GM19239 (cell line): ENCODE measurements around the gene CDC16.
"Not testable (repeated sequence)": the region's sequence is repeated elsewhere in the genome, so short reads cannot be mapped to it uniquely, and the experiment has no call there.

ENCODE experiments used
- DNase-seq: peaks from one replicate; pipeline ENCODE4 v3.0.0; 2011; ENCODE audit warnings: low spot score; ENCODE audit not compliant: insufficient read length
- FAIRE-seq: peaks from 2 replicates; lab custom pipeline; 2011; peaks lifted over from hg19 to GRCh38; lab: Jason Lieb, UNC

CDC16 gene, protein sequence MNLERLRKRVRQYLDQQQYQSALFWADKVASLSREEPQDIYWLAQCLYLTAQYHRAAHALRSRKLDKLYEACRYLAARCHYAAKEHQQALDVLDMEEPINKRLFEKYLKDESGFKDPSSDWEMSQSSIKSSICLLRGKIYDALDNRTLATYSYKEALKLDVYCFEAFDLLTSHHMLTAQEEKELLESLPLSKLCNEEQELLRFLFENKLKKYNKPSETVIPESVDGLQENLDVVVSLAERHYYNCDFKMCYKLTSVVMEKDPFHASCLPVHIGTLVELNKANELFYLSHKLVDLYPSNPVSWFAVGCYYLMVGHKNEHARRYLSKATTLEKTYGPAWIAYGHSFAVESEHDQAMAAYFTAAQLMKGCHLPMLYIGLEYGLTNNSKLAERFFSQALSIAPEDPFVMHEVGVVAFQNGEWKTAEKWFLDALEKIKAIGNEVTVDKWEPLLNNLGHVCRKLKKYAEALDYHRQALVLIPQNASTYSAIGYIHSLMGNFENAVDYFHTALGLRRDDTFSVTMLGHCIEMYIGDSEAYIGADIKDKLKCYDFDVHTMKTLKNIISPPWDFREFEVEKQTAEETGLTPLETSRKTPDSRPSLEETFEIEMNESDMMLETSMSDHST

DNA sequence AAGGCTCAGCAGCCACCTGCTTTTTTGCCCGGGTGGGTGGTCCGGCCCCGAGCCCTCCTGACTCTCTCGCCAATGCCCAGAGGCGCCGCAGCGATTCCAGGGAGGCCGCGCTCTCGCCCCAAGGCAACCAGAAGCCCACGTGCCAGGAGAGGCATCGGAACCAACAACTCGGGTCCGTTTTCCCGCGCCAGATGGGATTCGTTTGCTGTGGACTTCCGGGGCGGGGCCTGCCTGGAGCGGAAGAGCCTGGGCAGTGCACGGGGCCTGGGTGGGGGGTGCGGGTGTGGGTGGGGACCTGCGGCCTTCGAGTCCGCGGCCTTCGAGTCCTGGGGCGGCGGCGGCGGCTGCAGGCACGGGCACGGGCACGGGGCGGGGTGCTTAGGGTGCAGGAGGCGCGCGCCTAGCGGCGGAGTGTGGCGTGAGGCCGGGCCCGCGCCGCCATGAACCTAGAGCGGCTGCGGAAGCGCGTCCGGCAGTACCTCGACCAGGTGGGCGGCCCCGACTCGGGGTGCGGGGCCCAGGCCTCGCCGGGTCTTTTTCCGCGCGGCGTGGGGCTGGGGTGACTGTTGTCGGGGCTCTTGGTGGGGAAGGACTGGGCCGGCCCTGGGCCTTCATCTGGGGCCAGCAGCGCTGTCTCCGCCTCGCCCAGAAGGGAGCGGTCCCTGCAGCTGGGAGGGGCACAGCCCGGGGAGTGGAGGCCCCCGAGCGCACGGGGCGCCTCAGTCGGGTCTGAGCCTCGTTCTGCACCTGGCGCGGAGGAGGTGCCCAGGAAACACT lies at the start of gene CDC16:
Gene CDC16 (plus strand): TSS at position 253 of the 777 bp plus-strand sequence. CDS start 188 bp downstream, at position 441.
- FAIRE-seq (peak; percentile 62), DNase-seq (peak; percentile 86)

DNA sequence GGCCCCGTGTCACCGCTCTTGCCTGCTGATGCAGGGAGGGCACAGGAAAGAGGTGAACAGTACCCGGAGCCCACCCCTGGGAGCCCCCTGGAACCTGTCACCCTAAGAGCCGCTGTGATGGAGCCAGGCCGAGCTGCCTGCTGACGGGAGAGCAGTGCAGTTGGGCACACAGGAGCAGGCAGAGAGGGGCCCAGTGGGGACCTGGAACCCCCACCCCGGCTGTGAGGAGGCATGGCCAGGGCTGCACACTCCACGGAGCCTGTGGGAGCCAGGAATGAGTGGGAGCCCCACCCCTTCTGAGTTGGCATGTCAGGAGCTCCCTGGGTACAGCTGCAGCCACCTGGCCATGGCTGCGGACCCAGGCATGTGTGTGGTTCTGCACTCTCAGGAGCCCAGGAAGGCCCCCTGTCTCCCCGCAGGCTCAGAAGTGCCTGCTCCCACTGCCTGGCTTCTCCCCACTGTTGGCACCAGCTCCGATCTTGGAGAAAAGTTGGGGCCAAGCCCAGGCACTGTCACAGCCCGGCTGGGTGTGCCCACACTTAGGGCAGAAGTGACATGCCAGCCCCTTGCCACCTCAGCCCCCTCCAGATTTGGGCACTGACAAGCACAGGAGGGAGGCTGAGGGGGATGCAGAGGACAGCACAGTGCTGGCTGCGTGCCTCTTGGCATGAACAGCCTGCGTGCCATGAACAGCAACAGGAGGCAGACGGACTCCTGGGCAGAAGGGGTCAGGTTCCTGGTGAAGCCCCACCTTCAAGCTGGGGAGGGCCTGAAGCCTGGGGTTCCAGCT lies 49.3 kb upstream of the CDC16 start:
- no peak for FAIRE-seq
- DNase-seq = no peak

DNA sequence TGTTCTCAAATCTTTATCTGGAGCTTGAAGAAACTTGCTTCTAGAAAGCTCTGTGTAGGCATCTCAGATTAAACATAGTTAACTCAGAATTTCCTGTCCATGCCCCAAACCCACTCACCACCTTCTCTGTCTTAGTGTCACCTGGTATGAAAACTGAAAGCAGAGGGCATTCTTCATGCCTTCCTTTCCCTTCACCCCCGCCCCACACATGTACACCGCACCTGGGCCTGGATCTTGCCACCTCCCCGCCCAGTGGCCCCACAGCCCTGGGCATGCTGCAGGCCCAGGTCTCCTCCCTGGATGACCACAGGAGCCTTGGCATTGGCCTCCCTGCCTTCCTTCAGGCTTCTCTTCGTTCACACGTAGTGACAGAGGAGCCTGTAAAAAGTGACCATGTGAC lies 39.8 kb upstream of the CDC16 start:
- no peak for FAIRE-seq
- no peak for DNase-seq

DNA sequence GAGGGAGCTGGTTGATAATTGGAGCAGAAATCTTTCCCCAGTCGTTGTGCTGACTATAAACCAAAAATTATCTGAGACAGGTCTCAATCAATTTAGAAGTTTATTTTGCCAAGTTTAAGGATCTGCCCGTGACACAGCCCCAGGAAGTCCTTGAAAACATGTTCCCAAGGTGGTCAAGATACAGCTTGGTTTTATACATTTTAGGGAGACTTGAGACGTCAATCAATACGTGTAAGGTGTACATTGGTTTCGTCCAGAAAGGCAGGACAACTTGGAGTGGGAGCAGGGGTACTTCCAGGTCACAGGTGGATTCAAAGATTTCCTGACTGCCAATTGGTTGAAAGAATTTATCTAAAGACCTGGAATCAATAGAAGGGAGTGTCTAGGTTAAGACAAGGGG lies 38.1 kb upstream of the CDC16 start:
- no peak for FAIRE-seq

DNA sequence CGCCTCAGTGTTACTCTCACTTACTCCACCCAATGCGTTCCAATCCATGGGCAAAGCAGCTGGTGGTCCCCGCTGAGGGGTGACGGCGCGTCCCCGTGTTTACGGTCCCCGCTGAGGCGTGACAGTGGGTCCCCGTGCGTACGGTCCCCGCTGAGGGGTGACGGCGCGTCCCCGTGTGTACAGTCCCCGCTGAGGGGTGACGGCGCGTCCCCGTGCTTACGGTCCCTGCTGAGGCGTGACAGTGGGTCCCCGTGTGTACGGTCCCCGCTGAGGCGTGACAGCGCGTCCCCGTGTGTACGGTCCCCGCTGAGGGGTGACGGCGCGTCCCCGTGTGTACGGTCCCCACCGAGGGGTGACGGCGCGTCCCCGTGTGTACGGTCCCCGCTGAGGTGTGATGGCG lies 36.1 kb upstream of the CDC16 start:
- DNase-seq (no peak), FAIRE-seq (no peak)

More for the DNA sequence above, 38.1 kb upstream of the CDC16 start:
- DNase-seq = no peak

DNA sequence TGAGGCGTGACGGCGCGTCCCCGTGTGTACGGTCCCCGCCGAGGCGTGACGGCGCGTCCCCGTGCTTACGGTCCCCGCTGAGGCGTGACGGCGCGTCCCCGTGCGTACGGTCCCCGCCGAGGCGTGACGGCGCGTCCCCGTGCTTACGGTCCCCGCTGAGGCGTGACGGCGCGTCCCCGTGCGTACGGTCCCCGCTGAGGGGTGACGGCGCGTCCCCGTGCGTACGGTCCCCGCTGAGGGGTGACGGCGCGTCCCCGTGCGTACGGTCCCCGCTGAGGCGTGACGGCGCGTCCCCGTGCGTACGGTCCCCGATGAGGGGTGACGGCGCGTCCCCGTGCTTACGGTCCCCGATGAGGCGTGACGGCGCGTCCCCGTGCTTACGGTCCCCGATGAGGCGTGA lies 35.2 kb upstream of the CDC16 start:
- not testable (repeated sequence) for DNase-seq, FAIRE-seq

DNA sequence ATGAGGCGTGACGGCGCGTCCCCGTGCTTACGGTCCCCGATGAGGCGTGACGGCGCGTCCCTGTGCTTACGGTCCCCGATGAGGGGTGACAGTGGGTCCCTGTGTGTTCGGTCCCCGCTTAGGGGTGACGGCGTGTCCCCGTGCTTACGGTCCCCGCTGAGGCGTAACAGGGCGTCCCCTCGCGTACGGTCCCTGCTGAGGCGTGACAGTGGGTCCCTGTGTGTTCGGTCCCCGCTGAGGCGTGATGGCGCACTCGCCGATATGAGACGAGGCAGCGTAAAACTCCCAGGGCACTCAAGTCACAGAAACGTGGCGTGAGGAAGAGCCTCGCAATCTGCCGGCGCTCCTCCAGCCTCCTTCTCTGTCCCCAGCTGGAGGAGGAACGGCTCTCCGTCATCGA lies 34.7 kb upstream of the CDC16 start:
- no peak for FAIRE-seq

DNA sequence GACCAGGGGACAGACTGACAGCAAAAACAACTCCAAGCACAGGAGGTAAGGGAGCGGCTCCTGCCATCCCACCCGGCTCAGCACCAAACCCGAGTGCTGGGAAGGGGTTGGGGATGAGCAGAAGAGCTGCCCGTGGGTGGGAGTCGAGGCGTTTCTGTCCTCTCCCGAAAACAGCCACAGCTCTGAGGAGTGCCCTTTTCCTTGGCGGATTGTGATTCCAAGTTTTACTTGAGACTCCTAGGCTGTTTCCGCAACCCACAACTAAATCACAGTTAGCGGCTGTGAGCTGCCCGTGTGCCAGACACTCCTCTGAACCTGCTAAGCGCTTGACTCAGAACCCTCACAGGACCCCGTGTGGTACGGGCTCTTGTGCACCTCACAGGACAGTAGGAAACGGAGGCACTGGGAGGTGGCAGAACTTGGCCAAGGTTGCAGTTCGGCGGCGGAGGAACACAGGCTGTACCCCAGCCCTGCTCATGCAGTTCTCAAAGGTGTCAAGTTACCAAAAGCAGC lies 34.2 kb upstream of the CDC16 start:
- FAIRE-seq = no peak
- no peak for DNase-seq

More for the DNA sequence above, 34.7 kb upstream of the CDC16 start:
- no peak for DNase-seq

DNA sequence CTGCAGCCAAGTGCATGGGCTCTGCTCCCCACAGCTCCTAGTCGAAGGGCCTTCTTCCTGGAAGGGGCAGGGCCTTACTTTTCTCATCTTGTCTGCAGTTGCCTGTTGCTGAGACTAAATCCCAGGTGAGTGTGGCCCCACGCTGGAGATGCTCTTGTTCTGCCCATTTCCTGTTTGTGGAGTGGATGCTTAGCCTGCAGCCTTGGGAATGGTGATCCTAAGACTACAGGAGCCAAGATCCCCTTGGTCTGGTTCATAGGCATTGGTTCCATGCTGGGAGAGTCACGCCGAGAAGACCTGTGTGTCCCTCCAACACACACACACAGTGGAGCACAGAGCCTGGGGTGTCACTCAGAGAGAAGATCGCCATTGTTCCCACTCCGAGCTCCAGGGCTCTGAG lies 32.1 kb upstream of the CDC16 start:
- FAIRE-seq (no peak), DNase-seq (no peak)

DNA sequence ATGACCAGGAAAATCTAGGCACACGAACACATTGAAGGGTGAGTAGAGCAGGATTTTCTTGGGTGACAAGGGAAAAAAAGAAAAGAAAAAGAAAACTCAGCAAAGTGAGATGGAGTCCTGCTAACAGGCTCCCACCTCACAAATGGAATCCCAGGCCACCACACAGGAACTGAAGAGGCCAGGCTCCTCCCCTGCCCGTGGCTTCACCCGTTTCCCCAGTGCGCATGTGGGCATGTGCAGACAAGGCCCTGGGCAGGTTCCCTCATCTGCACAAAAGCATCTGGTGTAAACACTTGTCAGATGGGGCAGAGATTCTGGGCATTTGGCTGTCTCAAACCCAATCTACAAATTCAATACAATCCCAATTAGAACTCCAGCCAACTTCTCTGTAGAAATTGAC lies 31.2 kb upstream of the CDC16 start:
- no peak for FAIRE-seq
- DNase-seq = no peak

DNA sequence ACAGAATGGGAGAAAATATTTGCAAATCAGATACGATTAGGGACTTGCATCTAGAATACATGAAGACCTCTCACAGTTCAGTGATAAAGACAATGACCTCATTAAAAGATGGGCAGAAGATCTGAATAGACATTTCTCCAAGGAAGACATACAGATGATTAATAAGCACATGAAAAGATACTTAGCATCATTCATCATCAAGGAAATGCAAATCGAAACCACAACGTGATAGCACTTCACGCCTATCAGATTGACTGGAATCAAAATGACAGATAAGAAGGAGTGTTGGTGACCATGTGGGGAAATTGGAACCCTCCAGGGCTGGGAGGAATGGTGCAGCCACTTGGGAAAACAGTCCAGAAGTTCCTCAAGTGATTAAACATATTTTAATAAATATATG lies 29.8 kb upstream of the CDC16 start:
- DNase-seq (no peak), FAIRE-seq (no peak)

DNA sequence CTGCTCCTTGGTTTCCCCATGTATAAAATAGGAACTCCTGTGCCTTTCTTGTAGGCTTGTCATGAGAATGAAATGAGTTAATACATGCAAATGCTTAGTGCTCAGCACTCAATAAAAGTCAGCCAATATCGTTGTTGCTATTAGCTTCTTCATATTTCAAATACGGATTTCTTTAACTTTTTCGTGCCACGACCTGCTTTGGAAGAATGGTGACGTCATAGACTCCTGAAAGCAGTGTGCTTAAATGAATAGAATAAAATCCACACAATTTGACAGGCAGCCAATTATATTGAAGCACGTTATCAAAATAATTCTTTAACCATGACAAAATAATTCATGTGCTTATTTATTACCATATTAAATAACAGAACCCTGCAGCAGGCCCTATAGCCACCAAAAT lies 26.6 kb upstream of the CDC16 start:
- DNase-seq = no peak
- FAIRE-seq = no peak

DNA sequence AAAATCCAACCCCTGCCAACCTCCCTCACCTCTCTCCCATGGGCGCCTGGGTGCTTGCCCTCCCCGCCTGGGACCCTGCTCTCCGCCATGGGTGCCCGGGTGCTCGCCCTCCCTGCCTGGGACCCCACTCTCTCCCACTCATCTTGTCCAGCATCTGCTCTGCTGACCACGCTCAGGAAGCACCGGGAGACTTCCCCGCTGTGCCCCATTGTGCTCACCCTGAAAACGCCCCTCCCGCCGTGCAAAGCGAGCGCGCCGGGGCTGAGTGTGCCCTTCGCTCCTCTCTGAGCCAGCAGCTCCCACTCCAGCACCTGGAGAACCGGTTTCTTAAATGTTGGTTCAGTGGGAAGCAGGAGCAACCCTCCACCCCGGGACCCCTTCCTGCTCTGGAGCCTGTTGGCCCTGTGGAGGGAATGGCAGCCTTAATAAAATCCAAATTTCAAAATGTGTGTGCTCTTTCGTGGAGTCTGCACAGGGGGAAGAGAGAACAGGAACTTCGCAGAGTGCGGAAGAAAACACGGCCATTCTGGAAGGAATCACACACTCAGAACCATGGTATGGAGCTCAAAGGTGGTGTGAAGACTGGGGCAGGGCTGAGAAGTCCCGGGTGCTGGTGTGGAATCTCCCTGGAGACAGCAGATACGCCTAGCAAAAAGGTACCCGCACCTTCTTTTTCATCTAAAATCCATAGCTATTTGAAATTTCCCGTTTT lies 23.1 kb upstream of the CDC16 start:
- DNase-seq = no peak
- FAIRE-seq = no peak

DNA sequence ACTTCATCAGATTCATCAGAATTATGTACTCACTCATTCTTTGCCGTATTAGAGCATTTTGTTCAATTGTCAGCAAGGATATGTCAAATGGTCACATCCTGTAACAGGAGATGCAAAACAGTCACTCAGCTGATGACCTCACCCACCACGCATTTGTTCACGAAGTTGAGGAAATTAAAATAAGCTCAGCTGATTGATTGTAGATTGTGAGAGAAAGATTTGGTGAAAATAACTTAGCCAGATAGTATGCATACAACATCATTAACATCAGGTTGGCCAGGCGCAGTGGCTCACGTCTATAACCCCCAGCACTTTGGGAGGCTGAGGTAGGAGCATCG lies 22.6 kb upstream of the CDC16 start:
- DNase-seq (no peak), FAIRE-seq (no peak)

DNA sequence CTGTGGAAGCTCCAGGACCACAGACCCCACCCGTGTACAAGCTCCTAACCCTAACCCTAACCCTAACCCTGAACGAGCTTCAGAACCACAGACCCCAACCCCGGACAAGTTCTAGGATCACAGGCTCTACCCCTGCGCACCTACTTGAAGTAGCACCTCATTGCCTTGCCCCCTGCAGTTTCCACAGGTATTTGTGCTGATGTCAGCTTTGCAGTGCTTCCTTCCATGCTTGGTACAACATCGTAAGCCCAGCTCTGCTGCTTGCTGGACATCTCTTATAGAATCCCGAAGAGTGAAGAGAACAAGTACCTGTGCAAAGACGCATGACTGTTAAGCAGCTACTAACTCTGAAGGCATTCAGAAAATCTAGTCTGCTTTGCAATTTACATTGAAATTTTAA lies 20.7 kb upstream of the CDC16 start:
- no peak for FAIRE-seq
- DNase-seq = no peak

DNA sequence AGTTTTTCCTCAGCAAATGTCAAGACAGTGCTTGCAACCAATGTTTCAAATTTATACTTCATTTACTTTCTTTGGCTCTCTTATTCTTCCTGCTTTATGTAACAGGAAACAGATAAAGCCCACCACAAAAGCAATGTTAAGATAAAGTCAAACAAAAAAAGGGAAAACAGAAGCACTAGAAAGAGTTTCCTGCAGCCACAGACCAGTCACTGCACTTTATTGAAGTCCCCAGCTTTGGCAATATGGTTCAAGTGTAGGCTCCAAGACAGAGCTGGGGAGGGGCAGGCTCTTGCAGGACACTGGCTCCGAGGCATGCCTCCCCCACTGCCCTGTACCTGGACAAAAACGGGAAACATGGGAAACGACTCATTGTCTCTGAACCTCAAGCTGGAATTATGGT lies 15.3 kb upstream of the CDC16 start:
- FAIRE-seq (no peak), DNase-seq (no peak)

DNA sequence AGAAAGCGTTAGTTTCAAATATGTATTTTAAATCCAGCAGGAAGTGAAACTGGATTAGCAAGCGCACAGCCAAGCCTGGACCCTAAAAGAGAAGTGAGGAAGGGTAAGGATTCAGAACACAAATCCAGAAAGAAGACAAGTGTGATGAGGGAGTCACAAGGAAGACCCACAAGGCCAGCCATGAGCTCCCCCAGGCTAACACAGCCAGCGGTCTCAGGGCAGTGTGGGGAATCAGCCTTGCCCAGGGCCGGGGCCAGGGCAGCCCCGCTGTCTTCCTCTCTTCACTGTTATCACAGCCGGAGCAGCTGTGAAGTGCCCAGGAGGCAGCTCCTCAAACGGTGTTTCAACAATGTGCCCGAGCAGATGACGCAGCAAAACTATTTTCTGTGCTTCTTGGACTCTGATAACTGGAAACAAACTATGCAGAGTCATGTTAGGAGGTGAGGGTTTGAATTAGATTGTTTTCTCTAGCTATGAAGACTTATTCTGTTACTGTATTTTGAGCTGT lies 12.2 kb upstream of the CDC16 start:
- FAIRE-seq (no peak), DNase-seq (no peak)

DNA sequence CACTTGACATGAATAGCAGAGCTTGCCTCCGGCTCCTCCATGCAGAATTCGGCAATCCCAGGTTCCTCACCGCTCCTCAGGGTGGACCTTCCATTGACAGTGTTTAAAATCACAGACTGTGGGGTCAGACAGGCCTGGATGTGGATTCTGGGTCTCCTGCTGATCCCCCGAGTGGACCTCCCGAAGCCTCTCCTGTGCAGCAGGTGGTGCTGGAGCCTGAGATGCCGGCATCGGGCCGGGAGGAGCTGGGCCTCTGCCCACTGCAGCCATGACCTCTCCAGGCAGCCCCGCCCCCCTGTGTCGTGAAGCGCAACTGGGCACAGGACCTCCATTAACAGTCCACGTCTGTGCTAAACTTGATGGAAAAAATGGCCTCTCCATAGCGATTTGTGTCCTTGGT lies 10.5 kb upstream of the CDC16 start:
- FAIRE-seq = no peak
- DNase-seq = no peak

DNA sequence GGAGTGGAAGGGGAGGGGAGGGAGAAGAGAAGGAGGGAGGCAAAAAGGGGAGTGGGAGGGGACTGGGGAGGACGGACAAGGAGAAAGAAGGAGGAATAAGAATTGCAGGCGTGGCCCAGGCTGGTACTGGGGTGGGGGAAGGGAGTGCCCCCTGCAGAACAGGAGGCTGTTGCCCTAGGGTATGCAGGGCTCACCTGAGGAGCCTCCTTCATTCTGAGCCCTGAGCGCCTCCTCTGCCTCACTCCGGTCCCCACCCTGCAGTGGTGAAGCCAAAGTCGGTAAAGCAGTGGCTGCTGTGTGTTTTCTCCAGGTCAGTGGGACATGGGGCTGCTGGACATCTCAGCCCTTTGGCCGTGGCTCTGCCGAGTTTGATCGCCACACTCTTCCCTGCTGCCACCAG lies 9.1 kb upstream of the CDC16 start:
- FAIRE-seq = no peak
- DNase-seq = no peak
